K562 (cell line): ENCODE results near the gene VMP1. TPM values are rescaled to one million over a fixed set of nuclear protein-coding genes. Genes with fewer than 3 reads are reported as not detected.
A peak's percentile ranks its signal among the peaks of the same experiment; 100 is the strongest.

Experiments
- ERF ChIP-seq: fragments of 450-650 bp; formaldehyde crosslinking; IDR thresholded peaks from 2 replicates; pipeline ENCODE4 v1.4.0; 2020; ENCODE audit warnings: mild to moderate bottlenecking, mixed read lengths
- ESRRA ChIP-seq: fragments of 450-650 bp; IDR thresholded peaks from 2 replicates; pipeline ENCODE4 v1.6.1; 2014; ENCODE audit warnings: low read depth, mild to moderate bottlenecking, moderate library complexity, borderline replicate concordance
- FIP1L1 ChIP-seq: fragments of 200-400 bp; formaldehyde crosslinking; IDR thresholded peaks from 2 replicates; pipeline ENCODE4 v1.6.1; 2018; ENCODE audit warnings: mild to moderate bottlenecking, low read depth, low read length; ENCODE audit not compliant: poor library complexity, severe bottlenecking
- KLF16 ChIP-seq: IDR thresholded peaks from 2 replicates; pipeline ENCODE4 v1.6.1; 2016; ENCODE audit warnings: antibody characterized with exemption
- MECOM ChIP-seq: fragments of 250-450 bp; sonication (Bioruptor Pico); IDR thresholded peaks from 2 replicates; pipeline ENCODE4 v1.8.0; 2022; ENCODE audit warnings: inconsistent platforms
- NFIX ChIP-seq: fragments of 250-450 bp; sonication (Bioruptor Pico); IDR thresholded peaks from 2 replicates; pipeline ENCODE4 v1.4.0; 2020; ENCODE audit warnings: low read depth, mild to moderate bottlenecking, moderate library complexity
- PHF21A ChIP-seq: fragments of 450-650 bp; IDR thresholded peaks from 2 replicates; pipeline ENCODE4 v1.6.1; 2017; ENCODE audit warnings: low read depth, borderline replicate concordance
- RBM15 ChIP-seq: fragments of 200-400 bp; formaldehyde crosslinking; IDR thresholded peaks from 2 replicates; pipeline ENCODE4 v1.6.1; 2018; ENCODE audit warnings: mild to moderate bottlenecking, low read length, moderate library complexity; ENCODE audit not compliant: insufficient read depth
- RUNX1 ChIP-seq: sonication (generic); IDR thresholded peaks from 2 replicates; pipeline ENCODE4 v1.6.1; 2016; ENCODE audit warnings: antibody characterized with exemption, low read depth
- SMARCA4 ChIP-seq: fragments of 450-650 bp; IDR thresholded peaks from 2 replicates; pipeline ENCODE4 v1.6.1; 2016
- SNIP1 ChIP-seq: fragments of 450-650 bp; IDR thresholded peaks from 2 replicates; pipeline ENCODE4 v1.7.1; 2017; ENCODE audit warnings: low read depth, mild to moderate bottlenecking
- SNRNP70 ChIP-seq: fragments of 200-400 bp; formaldehyde crosslinking; optimal IDR thresholded peaks from 2 replicates; pipeline ENCODE3; 2017; ENCODE audit warnings: low read depth, low read length
- ZBTB7A ChIP-seq: IDR thresholded peaks from 2 replicates; pipeline ENCODE4 v1.6.1; 2011; ENCODE audit warnings: low read depth, mild to moderate bottlenecking, low read length, moderate library complexity, borderline replicate concordance; ENCODE audit not compliant: control insufficient read depth
- ZNF124 ChIP-seq: sonication (generic); formaldehyde crosslinking; IDR thresholded peaks from 2 replicates; pipeline ENCODE4 v1.8.1; 2022; ENCODE audit warnings: missing genetic modification reagents
- ZNF133 ChIP-seq: fragments of 250-450 bp; sonication (Bioruptor Pico); IDR thresholded peaks from 2 replicates; pipeline ENCODE4 v1.4.0; 2020; ENCODE audit warnings: mild to moderate bottlenecking
- ZNF146 ChIP-seq: IDR thresholded peaks from one replicate; pipeline ENCODE4 v1.6.1; 2018; ENCODE audit warnings: missing compliant biosample characterization; ENCODE audit not compliant: unreplicated experiment
- polyA plus RNA-seq, 8 experiments: library from polyadenylated mRNA; depleted of rRNA in 4 of 8; stranded (reverse) in 5 of 8; unstranded in 3 of 8; fragments of >200 nt; fragmentation: Nextera tagmentation in 2 of 8; fragmentation: Illumina TruSeq in 1 of 8; extraction: Ambion mirVana in 2 of 8; extraction: Trizol in 1 of 8; gene quantifications; 2 replicates each; pipeline versions ENCODE4 v1.2.1 to v1.2.3, GENCODE V29; 2011 to 2014; ENCODE audit warnings: inconsistent platforms in 1 of 8, missing spikeins in 1 of 8
- total RNA-seq, 7 experiments: library from RNA; depleted of rRNA in 6 of 7; stranded (reverse); fragments of >200 nt in 6 of 7; fragmentation: Illumina TruSeq in 2 of 7; extraction: Trizol in 2 of 7; gene quantifications; 2 replicates each; pipeline versions ENCODE4 v1.2.1 to v1.2.3, GENCODE V29; 2011 to 2021; ENCODE audit warnings: low replicate concordance in 1 of 7
- TF ChIP-seq, protein P1 (sequence below), 3 experiments: IDR thresholded peaks in 2 of 3; conservative IDR thresholded peaks in 1 of 3; 2 replicates each; pipeline ENCODE4 v1.5.1; 2011 to 2012; ENCODE audit warnings: low read length in 3 of 3, mild to moderate bottlenecking in 3 of 3, control low read depth in 2 of 3, improper control_type of control experiment in 1 of 3, inconsistent platforms in 1 of 3, low read depth in 1 of 3, mixed read lengths in 1 of 3, moderate library complexity in 1 of 3; ENCODE audit not compliant: insufficient read depth in 2 of 3
- TF ChIP-seq, protein P2 (sequence below): fragments of 250-450 bp; sonication (Bioruptor Pico); IDR thresholded peaks from 2 replicates; pipeline ENCODE4 v1.8.0; 2022; ENCODE audit warnings: inconsistent platforms
- TF ChIP-seq, protein P3 (sequence below): fragments of 450-650 bp; IDR thresholded peaks from 2 replicates; pipeline ENCODE4 v1.6.1; 2018; ENCODE audit warnings: mild to moderate bottlenecking, low read depth; ENCODE audit not compliant: partially characterized antibody
- TF ChIP-seq, protein P4 (sequence below): fragments of 250-450 bp; sonication (Bioruptor Pico); IDR thresholded peaks from 2 replicates; pipeline ENCODE4 v1.4.0; 2020; ENCODE audit warnings: borderline replicate concordance
- TF ChIP-seq, protein P5 (sequence below): sonication (generic); formaldehyde crosslinking; IDR thresholded peaks from 2 replicates; pipeline ENCODE4 v1.8.1; 2023; ENCODE audit warnings: mild to moderate bottlenecking, missing genetic modification reagents

Gene VMP1
- total and polyA plus RNA-seq, 9 of the 15 experiments (the other 6 are each of a cell fraction or from before 2014, with no cell fraction given): 123 to 304 (median 151) TPM

DNA sequence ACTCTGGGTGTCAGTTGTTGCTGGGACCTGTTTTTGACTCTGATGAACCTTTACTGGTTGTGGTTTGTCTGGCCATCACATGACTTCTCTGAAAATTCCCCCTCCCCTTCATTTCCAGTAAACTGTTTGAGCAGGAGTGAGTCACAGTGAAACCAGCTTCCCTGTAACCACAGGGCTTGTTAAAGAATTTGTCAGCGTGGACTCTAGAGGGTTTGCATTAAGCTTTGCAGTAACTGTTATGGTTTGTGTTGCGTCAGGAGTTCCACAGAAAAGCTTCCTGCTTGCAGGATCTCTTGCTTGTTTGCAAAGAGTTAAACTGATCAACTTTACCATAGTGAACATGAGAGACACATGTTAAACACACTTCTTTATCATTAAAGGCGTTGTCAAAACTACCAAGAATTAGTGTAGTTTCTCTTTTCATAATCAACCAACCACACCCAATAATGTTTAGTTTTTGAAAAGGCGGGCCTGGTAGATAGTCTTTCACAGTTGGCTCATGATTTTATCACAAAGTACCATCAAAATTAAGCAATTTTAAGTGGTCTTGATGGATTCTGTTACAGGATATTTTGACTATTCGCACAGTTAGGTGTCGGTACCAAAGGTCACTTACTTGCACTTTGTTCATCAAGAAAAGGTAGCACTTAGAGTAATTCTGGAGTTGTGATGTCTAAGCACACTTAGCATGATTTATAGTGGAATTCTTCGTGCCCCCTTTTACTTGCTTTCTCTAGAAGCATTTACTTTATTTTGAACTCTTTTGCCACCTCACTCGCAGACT lies 79.3 kb downstream of the VMP1 start (continued):
- TF ChIP-seq, protein P1, sequence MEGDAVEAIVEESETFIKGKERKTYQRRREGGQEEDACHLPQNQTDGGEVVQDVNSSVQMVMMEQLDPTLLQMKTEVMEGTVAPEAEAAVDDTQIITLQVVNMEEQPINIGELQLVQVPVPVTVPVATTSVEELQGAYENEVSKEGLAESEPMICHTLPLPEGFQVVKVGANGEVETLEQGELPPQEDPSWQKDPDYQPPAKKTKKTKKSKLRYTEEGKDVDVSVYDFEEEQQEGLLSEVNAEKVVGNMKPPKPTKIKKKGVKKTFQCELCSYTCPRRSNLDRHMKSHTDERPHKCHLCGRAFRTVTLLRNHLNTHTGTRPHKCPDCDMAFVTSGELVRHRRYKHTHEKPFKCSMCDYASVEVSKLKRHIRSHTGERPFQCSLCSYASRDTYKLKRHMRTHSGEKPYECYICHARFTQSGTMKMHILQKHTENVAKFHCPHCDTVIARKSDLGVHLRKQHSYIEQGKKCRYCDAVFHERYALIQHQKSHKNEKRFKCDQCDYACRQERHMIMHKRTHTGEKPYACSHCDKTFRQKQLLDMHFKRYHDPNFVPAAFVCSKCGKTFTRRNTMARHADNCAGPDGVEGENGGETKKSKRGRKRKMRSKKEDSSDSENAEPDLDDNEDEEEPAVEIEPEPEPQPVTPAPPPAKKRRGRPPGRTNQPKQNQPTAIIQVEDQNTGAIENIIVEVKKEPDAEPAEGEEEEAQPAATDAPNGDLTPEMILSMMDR (IDR thresholded peaks at IDR 0.05 in 2 of 3, conservative IDR thresholded peaks at IDR 0.05 in 1 of 3; ENCODE audit: insufficient read depth in 2 of 3, low read depth in 1 of 3, low read length in 3 of 3): peak in 1 of 3 experiments; percentile 29; a peak in 2 of 6 replicates
- TF ChIP-seq ZNF146 (CRISPR knock-in tag) (no peak), ZBTB7A (no peak), MECOM (no peak), SMARCA4 (peak; percentile 93), SNRNP70 (no peak), RBM15 (no peak), SNIP1 (no peak), ZNF124 (CRISPR knock-in tag) (no peak), ZNF133 (no peak), KLF16 (0 out of 2 replicates have a peak, but pooled peaks have one; percentile 43), PHF21A (no peak), ERF (CRISPR knock-in tag) (no peak), RUNX1 (no peak), FIP1L1 (no peak), ESRRA (peak; percentile 93; the same call in 1 of the 2 replicates), NFIX (CRISPR knock-in tag) (no peak)
- TF ChIP-seq, protein P2, sequence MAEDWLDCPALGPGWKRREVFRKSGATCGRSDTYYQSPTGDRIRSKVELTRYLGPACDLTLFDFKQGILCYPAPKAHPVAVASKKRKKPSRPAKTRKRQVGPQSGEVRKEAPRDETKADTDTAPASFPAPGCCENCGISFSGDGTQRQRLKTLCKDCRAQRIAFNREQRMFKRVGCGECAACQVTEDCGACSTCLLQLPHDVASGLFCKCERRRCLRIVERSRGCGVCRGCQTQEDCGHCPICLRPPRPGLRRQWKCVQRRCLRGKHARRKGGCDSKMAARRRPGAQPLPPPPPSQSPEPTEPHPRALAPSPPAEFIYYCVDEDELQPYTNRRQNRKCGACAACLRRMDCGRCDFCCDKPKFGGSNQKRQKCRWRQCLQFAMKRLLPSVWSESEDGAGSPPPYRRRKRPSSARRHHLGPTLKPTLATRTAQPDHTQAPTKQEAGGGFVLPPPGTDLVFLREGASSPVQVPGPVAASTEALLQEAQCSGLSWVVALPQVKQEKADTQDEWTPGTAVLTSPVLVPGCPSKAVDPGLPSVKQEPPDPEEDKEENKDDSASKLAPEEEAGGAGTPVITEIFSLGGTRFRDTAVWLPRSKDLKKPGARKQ (CRISPR knock-in tag): no peak
- TF ChIP-seq, protein P3, sequence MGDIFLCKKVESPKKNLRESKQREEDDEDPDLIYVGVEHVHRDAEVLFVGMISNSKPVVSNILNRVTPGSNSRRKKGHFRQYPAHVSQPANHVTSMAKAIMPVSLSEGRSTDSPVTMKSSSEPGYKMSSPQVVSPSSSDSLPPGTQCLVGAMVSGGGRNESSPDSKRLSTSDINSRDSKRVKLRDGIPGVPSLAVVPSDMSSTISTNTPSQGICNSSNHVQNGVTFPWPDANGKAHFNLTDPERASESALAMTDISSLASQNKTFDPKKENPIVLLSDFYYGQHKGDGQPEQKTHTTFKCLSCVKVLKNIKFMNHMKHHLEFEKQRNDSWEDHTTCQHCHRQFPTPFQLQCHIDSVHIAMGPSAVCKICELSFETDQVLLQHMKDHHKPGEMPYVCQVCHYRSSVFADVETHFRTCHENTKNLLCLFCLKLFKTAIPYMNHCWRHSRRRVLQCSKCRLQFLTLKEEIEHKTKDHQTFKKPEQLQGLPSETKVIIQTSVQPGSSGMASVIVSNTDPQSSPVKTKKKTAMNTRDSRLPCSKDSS: no peak
- TF ChIP-seq, protein P4, sequence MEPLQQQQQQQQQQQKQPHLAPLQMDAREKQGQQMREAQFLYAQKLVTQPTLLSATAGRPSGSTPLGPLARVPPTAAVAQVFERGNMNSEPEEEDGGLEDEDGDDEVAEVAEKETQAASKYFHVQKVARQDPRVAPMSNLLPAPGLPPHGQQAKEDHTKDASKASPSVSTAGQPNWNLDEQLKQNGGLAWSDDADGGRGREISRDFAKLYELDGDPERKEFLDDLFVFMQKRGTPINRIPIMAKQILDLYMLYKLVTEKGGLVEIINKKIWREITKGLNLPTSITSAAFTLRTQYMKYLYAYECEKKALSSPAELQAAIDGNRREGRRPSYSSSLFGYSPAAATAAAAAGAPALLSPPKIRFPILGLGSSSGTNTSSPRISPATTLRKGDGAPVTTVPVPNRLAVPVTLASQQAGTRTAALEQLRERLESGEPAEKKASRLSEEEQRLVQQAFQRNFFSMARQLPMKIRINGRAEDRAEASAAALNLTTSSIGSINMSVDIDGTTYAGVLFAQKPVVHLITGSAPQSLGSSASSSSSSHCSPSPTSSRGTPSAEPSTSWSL (CRISPR knock-in tag): no peak
- TF ChIP-seq, protein P5, sequence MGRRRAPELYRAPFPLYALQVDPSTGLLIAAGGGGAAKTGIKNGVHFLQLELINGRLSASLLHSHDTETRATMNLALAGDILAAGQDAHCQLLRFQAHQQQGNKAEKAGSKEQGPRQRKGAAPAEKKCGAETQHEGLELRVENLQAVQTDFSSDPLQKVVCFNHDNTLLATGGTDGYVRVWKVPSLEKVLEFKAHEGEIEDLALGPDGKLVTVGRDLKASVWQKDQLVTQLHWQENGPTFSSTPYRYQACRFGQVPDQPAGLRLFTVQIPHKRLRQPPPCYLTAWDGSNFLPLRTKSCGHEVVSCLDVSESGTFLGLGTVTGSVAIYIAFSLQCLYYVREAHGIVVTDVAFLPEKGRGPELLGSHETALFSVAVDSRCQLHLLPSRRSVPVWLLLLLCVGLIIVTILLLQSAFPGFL (CRISPR knock-in tag): no peak
